ENCODE data around the gene VAV3.
A peak's percentile ranks its signal among the peaks of the same experiment; 100 is the strongest.

VAV3 gene

GRCh38 chr1:107787299-107787698, 177.7 kb downstream of the VAV3 start:
- no peak for TF ChIP-seq CTCF (IDR thresholded peaks at IDR 0.05; ENCODE audit: control insufficient read depth, extremely low read depth, insufficient read depth)
- no peak for DNase-seq (ENCODE audit: low read depth)

GRCh38 chr1:107786203-107786845, 178.7 kb downstream of the VAV3 start:
- DNase-seq (ENCODE audit: low read depth), result no peak
- TF ChIP-seq CTCF (IDR thresholded peaks at IDR 0.05; ENCODE audit: control insufficient read depth, extremely low read depth, insufficient read depth), result no peak
- H3K4me3 ChIP-seq (ENCODE audit: low read depth, low read length), result no peak overlapping the region

More at GRCh38 chr1:107787299-107787698, 177.7 kb downstream of the VAV3 start:
- H3K4me3 ChIP-seq (ENCODE audit: low read depth, low read length), result no peak overlapping the region

DNA sequence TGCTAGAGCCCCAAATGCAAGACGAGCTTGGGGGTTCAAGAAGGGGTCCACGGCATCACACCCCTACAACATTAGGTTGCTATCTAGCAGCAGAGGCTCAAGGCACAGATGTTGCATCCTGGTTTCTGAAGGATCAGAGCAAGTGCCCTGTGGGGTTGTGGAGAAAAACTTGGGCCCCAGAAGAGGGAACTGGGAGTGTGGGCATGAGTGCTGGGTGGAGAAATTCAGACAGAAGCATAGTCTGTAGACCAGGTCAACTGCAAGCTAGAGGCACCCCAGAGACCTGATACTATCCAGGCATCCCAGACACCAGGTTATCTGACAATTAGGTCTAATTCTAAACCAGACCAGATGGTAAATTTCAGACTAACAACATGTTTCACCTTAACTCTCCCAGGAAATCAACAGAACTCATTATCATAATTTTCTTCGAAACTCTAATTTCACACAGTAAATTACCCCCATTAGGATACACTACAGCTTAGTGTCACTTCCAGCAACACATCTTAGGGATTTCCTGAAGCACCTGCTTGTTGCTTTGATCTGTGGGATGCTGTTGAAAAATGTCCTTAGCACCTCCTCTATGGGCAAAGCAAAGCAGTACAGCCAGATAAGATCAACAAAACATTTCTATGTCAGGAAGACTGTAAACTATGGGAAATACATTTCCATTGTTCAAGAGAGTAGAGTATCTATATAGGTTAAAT, 179.3 kb downstream of the VAV3 start:
- no peak overlapping the region for H3K4me3 ChIP-seq (ENCODE audit: low read depth, low read length)
- TF ChIP-seq CTCF (IDR thresholded peaks at IDR 0.05; ENCODE audit: control insufficient read depth, extremely low read depth, insufficient read depth), result no peak
- no peak for DNase-seq (ENCODE audit: low read depth)

- peak; percentile 47; the same call in 1 of the 2 replicates for TF ChIP-seq CTCF (IDR thresholded peaks at IDR 0.05; ENCODE audit: control insufficient read depth, extremely low read depth, insufficient read depth)
- no peak overlapping the region for H3K4me3 ChIP-seq (ENCODE audit: low read depth, low read length)
- DNase-seq (ENCODE audit: low read depth), result peak; percentile 96
Observed at GRCh38 chr1:107782217-107782845, 182.6 kb downstream of the VAV3 start.

DNA sequence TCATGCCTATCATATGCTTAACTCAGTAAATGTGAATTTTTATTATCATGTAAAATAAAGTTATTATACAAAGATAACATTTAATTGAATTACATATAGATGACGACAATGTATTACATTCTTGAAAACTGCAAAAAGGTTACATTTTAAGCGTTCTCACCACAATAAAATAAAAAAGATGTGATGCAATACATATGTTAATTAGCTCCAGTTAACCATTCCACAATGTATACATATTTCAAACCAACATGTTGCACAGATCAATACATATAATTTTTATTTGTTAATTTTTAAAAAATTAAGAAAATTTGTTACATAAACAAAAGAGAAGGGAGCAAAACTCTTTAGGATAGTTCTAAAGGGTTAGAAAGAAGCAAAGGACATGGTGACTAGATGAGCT, 183.7 kb downstream of the VAV3 start:
- no peak overlapping the region for H3K4me3 ChIP-seq (ENCODE audit: low read depth, low read length)
- no peak for TF ChIP-seq CTCF (IDR thresholded peaks at IDR 0.05; ENCODE audit: control insufficient read depth, extremely low read depth, insufficient read depth)
- no peak for DNase-seq (ENCODE audit: low read depth)

DNA sequence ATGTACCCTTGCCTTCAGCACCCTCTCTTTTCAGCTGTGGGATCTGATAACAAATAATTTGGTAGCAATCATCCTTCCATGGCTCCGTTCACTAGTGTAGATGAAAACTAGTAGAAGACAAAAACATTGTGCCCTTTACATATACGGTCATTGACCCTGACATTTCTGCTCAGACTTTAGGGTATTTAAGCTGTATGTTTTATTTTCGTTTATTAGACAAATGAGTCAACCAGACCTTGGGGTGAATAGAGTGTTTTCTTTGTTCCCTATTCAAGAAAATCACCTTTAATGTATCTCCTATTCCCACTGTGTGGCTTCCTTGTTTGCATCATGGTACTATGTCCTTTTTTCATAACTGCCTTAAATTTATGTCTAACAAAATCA, 187.3 kb downstream of the VAV3 start:
- DNase-seq (ENCODE audit: low read depth), result no peak
- no peak overlapping the region for H3K4me3 ChIP-seq (ENCODE audit: low read depth, low read length)
- no peak for TF ChIP-seq CTCF (IDR thresholded peaks at IDR 0.05; ENCODE audit: control insufficient read depth, extremely low read depth, insufficient read depth)

Measured in LNCaP clone FGC (cell line).